ENCODE results near the gene HBG2.

The HBG2 gene

GRCh38 chr11:5247472-5248192 lies 6.9 kb downstream of the HBG2 start:
- no peak for DNase-seq

GRCh38 chr11:5246772-5247471 lies 7.7 kb downstream of the HBG2 start:
- DNase-seq: no peak

GRCh38 chr11:5245155-5245554 lies 9.4 kb downstream of the HBG2 start:
- DNase-seq: no peak

- DNase-seq: no peak
These were observed 10.8 kb downstream of the HBG2 start for GRCh38 chr11:5243816-5244180.

GRCh38 chr11:5242933-5243815 lies 11.4 kb downstream of the HBG2 start:
- no peak for DNase-seq

- no peak for DNase-seq
These were observed 12.4 kb downstream of the HBG2 start for GRCh38 chr11:5242208-5242607.

GRCh38 chr11:5241458-5241857 lies 13.1 kb downstream of the HBG2 start:
- no peak for DNase-seq

- DNase-seq: no peak
These were observed 14.1 kb downstream of the HBG2 start for GRCh38 chr11:5240458-5240857.

DNA sequence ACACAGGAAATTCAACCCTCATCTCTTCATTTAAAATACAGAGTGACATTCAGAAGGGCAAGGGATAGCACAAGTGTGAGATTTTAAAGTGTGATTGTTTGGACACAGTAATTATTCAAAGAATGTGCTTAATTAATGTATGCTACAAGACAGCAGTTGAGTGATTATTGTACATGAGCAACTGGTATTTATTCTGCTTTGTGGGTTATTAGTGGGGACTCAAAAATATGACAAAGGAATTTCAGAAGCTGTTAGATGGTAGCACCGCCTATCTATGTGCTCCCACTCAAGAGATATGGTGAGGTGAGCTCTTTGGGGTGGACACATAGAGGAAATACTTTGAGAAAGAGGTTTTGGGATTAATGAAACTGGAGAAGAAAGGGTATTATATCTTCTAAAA lies 14.5 kb downstream of the HBG2 start:
- DNase-seq: no peak

DNA sequence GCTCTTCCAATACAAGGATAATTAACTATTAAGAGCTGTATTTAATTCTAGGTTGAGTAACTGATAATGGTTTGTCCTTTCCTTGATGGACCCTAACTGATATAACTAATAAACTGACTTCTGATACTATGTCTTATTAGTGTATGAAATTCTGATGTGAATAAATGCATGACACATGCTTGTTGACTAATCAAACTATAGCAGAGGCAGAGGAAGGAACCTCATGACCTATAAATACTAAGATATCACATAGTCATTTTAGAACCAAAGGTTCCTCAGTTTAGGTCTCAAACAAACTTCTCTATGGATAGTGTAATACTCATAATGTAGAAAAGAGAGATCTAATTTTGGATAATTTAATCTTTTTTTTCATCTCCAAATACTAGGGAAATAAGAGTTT lies 15.5 kb downstream of the HBG2 start:
- no peak for DNase-seq

- no peak for DNase-seq
These were observed 16.1 kb downstream of the HBG2 start for GRCh38 chr11:5238486-5238885.

- DNase-seq: no peak
These were observed 17.2 kb downstream of the HBG2 start for GRCh38 chr11:5237420-5237819.

DNA sequence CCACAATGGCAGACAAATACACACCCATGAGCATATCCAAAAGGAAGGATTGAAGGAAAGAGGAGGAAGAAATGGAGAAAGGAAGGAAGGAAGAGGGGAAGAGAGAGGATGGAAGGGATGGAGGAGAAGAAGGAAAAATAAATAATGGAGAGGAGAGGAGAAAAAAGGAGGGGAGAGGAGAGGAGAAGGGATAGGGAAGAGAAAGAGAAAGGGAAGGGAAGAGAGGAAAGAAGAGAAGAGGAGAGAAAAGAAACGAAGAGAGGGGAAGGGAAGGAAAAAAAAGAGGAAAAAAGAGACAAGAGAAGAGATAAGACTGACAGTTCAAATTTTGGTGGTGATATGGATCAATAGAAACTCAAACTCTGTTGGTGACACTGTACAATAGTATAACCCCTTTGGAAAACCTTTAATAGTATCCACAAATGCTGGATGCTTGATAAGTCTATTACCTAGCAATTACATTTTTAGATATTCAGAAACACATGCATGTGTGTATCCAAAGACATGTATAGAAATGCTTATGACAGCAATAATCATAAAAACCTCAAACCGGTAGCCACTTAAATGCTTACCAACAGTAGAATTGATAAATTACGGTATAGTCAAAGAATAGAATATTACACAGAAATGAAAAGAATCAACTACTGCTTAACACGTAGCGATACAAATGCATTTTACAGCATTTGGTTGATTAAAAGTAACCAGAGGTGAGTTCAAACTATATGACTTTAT lies 19.1 kb downstream of the HBG2 start:
- DNase-seq: no peak

DNA sequence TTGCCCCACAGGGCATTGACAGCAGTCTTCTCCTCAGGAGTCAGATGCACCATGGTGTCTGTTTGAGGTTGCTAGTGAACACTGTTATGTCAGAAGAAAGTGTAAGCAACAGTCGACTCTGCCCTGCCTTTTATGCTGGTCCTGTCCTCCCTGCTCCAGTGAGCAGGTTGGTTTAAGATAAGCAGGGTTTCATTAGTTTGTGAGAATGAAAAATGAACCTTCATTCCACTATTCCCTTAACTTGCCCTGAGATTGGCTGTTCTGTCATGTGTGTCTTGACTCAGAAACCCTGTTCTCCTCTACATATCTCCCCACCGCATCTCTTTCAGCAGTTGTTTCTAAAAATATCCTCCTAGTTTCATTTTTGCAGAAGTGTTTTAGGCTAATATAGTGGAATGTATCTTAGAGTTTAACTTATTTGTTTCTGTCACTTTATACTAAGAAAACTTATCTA lies 20.2 kb downstream of the HBG2 start, which contains the start of gene HBD:
TSS of gene HBD (minus strand) at position 103 of the 454 bp plus-strand sequence. CDS start at position 53, 50 bp downstream.
- DNase-seq: no peak

DNA sequence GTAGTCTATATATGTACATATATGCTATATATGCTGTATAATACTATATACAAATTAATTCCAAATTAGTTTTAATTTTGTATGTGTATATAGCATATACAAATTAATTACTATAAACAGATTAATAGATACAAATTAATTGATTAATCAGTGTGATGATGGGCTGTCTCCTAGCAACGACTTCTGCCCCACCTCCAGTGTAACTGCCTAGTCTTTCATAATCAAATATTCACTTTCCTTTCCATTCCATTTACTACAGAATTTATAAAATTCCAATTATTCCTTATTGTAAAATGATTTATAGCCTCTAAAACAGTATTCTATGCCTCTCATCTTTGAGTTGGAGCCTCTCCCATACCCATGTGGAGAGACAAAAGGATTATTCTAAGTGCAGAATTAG lies 21.3 kb downstream of the HBG2 start:
- no peak for DNase-seq

DNA sequence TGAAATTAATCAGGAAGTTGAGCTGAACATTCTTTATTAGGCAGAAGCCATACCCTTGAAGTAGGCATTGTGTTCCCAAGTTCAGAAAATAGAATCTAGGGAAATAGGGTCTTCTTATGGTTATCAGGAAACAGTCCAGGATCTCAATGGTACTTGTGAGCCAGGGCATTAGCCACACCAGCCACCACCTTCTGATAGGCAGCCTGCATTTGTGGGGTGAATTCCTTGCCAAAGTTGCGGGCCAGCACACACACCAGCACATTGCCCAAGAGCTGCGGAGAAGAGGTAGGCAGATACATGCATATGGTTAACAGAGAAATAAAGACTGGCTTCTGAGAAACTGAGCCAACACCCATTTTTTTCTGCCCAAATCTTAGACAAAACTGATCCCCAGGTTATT lies 21.8 kb downstream of the HBG2 start:
- no peak for DNase-seq

- DNase-seq: no peak
These were observed 22.4 kb downstream of the HBG2 start for GRCh38 chr11:5232176-5232575.

DNA sequence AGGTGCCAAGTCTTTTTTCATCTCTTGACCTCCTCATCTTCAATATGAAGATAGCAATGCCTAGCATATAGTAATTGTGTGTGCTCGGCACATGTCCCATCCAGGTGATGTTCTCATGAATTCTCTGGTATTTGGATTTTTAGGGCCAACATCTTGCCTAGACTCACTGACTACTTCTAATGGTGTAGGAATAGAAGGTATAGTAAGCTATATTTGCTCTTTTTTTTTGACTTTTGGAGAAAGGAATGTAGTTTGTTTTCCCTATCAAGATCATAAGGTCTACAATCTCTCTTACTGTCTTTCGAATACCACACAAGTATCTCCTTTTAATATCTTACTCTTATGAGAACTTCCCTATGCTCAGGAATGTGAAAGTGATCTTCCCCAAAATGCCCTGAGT lies 23.5 kb downstream of the HBG2 start:
- no peak for DNase-seq

- no peak for DNase-seq
These were observed 24.3 kb downstream of the HBG2 start for GRCh38 chr11:5230266-5230665.

DNA sequence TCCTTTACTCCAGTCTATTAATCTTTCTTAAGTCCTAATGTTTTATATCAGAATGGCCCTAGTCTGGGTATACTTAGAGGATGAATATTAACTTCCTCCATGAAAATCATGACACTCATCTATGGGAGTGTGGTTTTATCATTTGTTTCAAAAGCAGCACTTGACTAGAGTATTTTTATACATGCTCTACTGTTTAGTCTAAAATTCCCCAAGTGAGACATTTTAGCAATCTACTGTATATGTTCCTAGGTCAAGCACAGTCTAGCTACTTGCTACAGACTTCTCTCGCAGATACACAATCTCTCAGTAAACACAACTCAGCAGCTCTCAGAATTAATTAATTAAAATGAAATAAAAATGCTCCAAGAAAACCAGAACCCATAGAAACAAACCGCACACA lies 24.8 kb downstream of the HBG2 start:
- no peak for DNase-seq

DNA sequence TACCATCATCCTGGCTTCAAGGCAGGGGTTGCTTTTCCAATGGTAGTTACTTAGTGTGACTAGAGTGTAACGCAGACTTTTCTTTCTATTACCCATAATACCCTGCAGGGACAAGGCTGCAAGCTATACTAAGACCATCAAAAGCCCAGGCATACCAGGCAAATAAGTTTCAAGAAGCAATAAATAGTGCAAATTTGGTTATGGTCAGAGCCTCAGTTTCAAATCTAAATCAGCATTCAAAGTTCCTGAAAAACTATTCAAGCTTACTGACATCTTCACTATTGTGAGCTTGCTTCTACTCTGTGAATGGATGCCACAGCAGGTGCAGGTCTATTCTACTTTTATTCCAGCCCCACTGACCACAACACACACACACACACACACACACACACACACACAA lies 25.2 kb downstream of the HBG2 start:
- DNase-seq: no peak

DNA sequence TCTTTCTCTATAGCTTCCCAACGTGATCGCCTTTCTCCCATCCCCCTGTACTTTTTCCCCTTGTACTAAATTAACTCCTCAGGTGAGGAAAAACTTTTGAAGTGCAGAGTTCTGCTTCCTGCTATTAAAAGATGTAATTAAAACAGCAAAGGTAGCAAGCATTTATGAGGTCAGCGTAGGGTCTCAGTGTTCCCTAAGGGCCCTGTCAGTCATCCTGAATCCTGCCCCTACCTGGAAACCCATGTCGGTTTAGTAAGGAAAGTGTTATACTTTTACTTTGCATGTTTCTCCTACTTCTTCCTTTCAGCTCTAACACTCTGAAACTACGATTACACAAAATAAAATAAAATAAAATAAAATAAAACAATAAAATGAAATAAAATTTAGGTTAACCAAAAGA lies 26.5 kb downstream of the HBG2 start:
- DNase-seq: no peak

GRCh38 chr11:5227681-5228080 lies 26.9 kb downstream of the HBG2 start:
- no peak for DNase-seq

All from DMS79 (cell line).